ENCODE data around the gene SMOC1.

Gene SMOC1

GRCh38 chr14:69873877-69874780, 5.1 kb upstream of the SMOC1 start:
- no peak for TF ChIP-seq CTCF (IDR thresholded peaks at IDR 0.05; ENCODE audit: low read depth, low read length, missing control alignments)

GRCh38 chr14:69876221-69876847, 2.9 kb upstream of the SMOC1 start:
- TF ChIP-seq CTCF (IDR thresholded peaks at IDR 0.05; ENCODE audit: low read depth, low read length, missing control alignments) = no peak
- H3K4me3 ChIP-seq (ENCODE audit: low read depth, low read length) = no peak overlapping the region
- DNase-seq (ENCODE audit: low read depth) = no peak

More at GRCh38 chr14:69873877-69874780, 5.1 kb upstream of the SMOC1 start:
- no peak for DNase-seq (ENCODE audit: low read depth)
- no peak overlapping the region for H3K4me3 ChIP-seq (ENCODE audit: low read depth, low read length)

GRCh38 chr14:69876848-69877306, 2.3 kb upstream of the SMOC1 start:
- no peak overlapping the region for H3K4me3 ChIP-seq (ENCODE audit: low read depth, low read length)
- no peak for TF ChIP-seq CTCF (IDR thresholded peaks at IDR 0.05; ENCODE audit: low read depth, low read length, missing control alignments)
- no peak for DNase-seq (ENCODE audit: low read depth)

- H3K4me3 ChIP-seq (ENCODE audit: low read depth, low read length) = no peak overlapping the region
- TF ChIP-seq CTCF (IDR thresholded peaks at IDR 0.05; ENCODE audit: low read depth, low read length, missing control alignments) = peak; percentile 64
- DNase-seq (ENCODE audit: low read depth) = peak; percentile 13
Observed at GRCh38 chr14:69877492-69877891, 1.7 kb upstream of the SMOC1 start.

GRCh38 chr14:69878251-69878650, 965 bp upstream of the SMOC1 start:
- no peak for TF ChIP-seq CTCF (IDR thresholded peaks at IDR 0.05; ENCODE audit: low read depth, low read length, missing control alignments)
- DNase-seq (ENCODE audit: low read depth) = no peak
- H3K4me3 ChIP-seq (ENCODE audit: low read depth, low read length) = no peak overlapping the region

GRCh38 chr14:69880044-69880487, 850 bp downstream of the SMOC1 start:
- TF ChIP-seq CTCF (IDR thresholded peaks at IDR 0.05; ENCODE audit: low read depth, low read length, missing control alignments) = no peak
- no peak for DNase-seq (ENCODE audit: low read depth)
- no peak overlapping the region for H3K4me3 ChIP-seq (ENCODE audit: low read depth, low read length)

All from GM12864 (cell line).